GM21529 (cell line): ENCODE measurements around the gene OSBPL10.

Experiments
- ATAC-seq: cut with Tn5 transposase; IDR thresholded peaks from one replicate; pipeline ENCODE4 v1.9.1; 2021; ENCODE audit not compliant: unreplicated experiment

OSBPL10 gene

DNA sequence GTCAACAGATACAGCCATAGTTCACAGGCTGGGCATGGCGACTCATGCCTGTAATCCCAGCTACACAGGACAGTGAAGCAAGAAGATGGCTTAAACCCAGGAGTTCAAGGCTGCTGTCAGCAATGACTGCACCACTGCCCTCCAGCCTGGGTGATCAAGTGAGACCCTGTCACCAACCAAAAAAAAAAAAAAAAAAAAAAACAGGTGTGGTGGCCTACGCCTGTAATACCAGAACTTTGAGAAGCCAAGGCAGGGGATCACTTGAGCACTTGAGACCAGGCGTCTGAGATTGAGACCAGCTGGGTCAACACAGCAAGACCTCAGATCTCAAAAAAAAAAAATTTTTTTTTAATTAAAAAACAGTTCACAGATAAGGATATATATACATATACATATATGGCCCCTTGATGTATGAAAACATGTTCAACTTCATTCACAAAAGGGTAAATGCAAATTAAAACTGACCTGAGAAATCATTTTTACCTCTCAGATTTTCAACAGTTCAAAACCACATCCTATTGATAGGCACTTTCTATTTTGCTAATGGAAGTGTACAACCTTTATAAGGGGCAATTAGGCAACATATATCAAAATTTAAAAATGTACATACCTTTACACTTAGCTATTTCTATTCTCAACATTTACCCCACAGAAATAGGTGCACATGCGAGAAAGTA, 51.1 kb downstream of the OSBPL10 start:
- no peak for ATAC-seq

DNA sequence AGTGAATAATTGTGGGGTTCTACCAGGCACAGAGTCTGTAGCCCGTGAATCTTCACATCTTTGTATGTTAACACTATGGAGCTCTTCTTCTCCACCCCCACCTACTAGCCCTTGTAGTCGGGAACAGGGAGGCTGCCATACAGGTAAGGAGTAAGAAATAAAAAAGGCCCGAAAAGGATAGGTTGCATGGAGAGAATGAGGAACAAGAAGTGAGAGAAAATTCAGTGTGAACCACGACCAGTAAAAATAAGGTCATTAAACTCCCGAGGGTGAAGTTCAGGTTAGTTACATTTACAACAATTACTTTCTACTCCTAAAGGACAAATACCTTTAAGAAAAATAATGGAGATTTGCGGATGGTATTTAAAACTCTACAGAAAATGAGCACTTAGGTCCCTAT, 53.3 kb downstream of the OSBPL10 start:
- no peak for ATAC-seq

DNA sequence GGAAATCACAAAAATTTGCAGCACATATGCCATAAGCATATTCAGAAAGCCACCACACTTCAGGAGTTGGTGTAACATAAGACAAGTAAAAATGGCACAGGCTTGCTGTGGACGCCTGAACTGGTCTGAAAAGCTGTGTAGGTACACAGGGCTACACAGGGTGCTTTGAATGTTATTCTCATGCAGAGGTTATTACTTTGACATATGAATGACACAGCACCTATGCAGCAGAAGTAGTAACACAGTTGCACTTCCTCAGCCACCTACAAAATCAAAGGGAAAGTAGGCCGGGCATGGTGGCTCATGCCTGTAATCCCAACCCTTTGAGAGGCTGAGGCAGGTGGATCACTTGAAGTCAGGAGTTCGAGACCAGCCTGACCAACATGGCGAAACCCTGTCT, 54.5 kb downstream of the OSBPL10 start:
- no peak for ATAC-seq

DNA sequence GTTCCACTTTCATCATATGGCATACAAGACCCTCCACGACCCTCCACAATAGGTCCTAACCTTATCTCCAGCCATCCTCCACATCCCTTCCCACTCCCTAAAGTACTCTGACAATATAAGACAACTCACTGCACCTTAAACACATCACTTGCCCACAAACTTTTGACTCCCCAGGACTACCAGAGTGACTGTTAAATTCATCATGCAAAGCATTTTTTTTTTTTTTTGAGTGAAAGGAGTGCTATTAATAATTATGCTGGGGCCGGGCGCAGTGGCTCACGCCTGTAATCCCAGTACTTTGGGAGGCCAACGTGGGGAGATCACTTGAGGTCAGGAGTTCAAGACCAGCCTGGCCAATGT, 55.8 kb downstream of the OSBPL10 start:
- peak; percentile 55 for ATAC-seq

DNA sequence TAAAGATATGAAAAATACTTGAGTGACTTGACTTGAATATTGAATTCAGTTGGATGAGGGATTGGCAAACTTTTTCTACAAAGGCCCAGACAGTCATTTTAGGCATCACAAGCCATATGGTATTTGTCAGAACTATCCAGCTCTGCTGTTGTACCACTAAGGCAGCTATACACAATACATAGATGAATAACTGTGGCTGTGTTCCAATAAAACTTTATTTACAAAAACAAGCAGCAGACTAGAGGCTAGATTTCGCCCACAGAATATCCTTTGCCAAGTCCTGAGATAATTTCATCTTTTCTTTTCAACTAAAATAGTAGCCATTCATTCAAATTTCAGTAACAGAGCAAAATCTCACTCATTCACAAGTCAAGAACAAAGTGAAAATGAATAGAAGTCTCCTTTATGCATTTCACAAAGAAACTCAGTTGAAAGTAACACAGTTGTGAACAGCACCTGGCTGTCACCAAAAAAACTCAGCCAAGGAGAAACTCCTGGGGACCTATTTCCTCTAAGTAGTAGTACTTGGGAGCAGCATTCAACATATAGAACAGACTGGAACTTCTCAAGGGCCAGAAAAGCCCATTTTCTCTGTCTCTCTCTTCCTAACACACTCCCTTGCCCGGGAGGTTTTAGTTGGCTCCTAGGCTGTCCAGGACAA, 56.3 kb downstream of the OSBPL10 start:
- peak; percentile 27 for ATAC-seq

DNA sequence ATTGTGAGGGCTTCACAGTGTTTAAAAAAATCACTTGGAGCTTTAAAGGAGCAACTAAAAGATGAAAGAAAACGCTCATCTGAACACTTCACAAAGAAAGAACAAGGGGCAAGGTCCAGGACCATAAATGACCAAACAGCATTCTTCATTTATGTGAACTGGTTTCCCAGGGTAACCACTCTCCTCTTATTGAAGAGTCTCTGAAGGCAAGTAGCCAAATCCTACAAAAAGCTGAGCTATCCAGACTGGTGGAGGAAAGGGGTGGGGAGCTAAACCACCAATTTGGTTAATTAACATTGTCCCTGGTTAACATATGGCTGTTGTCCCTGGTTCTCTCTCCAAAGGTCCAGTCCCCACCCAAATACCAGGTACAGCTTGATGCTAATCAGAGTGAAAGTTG, 58.1 kb downstream of the OSBPL10 start:
- no peak for ATAC-seq

DNA sequence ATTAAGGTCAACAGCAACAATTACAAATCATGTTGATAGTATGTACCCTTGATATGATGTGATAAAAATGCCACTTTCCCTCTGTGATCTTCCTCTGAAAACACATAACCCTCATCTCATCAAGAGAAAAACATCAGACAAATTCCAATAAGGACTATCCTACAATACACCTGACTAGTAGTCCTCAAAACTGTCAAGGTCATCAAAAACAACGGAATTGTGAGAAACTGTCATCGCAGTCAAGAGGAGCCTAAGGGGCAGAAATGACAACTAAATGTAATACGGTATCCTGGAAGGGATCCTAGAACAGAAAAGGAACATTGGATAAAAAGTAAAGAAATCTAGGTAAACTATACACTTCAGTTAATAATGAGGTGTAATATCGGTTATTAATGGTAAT, 59.2 kb downstream of the OSBPL10 start:
- ATAC-seq = no peak

DNA sequence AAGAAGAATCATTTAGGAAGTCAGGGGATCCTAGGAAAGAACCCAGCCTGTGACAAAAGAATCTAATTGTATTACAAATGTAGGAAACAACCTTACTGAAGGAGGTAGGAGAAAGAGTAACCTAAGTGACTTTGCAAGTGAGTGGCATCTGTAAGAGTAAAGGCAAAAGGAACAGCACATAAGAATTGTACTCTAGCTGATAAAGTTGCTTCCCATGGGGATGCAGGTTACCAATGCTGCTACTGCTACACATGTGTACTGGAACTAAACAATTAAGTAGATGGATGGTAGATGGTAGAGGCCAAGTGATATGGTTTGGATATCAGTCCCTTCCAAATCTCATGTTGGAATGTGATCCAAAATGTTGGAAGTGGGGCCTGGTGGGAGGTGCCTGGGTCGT, 60.8 kb downstream of the OSBPL10 start:
- ATAC-seq = no peak

DNA sequence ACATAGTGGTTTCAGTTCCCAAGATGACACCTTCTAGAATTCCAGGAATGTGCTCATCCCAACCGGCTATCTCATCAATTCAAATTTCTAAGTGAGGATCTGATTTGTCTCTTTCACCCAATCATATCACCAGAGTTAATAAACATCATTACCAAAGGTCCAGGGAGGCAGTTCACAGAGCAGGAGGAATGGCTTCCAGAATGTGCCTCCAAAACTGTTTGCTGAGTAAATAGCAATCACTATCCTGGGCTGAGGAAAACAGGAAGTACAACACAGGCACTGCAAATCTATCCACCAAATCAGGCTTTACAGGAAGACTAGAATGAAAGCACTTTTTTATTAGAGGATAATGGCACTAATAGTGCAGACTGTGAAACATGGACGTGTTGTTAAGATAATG, 61.5 kb downstream of the OSBPL10 start:
- no peak for ATAC-seq

DNA sequence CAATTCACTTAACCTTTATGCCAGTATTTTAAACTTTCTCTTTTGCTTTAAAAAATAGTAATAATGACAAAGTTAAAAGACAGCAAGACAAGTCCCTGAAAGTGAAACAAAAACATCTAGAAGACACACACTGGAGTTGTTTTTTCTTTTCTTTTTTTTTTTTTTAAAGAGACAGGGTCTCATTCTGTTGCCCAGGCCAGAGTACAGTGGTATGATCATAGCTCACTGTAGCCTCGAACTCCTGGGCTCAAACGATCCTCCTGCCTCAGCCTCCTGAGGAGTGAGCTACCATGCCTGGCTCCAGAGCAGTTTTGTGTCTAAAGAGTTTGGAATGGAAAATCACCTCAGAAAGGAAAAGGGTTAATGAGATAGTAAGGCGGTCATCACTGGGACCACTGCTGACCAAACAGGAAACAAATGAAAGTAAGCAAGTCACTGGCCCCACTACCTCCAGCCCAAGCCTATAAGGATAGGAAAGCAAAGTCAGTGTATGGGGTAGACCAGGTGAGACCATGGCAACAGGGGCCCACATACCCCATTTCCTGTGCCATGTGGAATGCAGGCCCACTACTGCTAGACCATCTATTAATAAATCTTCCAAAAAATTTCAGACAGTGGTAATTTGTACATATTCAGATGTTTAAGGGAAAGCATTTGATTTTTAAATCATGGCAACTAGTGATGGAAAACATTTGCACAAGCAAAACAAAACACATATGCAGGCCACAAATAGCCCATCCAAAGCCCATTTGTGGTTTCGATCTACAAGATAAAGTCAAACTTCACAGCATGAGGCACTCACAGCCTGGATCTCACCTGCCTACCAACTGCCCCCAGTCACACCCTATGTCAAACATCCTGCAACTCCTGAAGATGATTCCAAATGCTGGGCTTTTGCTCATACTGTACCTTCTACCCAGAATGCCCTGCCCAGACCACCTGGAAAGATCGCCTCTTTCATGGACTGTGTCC, 62.6 kb downstream of the OSBPL10 start:
- ATAC-seq = peak; percentile 74

DNA sequence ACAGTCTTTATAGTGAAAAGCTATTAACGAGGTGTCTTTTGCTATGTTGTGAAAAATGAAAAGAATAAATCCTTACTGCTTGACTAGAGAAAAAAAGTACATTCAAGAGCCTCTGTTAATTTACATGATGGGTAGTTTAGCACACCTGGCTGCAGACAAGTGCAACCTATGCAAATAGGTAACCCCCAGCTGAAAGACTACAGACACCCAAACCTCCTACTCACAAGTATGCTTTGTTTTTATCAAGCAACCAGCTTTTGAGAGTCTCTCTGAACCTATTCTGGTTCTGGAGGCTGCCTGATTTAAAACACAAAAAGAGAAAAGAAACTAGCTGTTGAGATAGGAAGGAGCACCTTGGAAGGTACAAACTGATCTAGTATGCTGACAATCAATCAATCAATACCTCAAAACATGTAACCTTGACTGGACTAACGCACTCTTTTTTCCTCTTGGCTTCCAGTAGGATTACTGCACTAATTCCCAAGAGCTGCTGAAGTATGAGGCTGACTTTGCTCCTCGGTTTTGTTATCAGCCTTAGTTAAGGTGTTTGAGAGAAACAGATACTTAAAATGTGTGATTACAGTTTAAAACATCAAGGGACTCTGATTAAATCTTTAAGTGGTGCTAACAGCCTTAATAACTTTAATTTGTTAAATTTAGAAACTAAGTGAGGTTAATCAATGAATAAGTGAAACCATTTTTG, 63.6 kb downstream of the OSBPL10 start:
- ATAC-seq = peak; percentile 87

DNA sequence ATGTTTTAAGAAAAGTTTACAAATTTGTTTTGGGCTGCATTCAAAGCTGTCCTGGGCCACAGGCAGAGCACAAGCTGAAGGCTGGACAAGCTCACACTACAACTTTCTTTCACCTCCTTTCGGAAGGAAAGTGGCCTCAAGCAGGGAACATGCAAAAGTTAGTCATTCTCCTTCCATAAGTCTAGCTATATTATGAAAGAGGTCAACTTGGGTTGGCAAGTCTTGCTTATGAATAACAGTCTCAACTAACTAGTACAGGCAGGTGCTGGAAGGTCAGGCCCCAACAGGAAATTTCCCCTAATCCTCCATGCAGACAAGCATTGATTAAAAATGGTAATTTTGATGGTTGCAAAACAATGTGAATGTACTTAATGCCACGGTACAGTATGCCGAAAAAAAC, 69.4 kb downstream of the OSBPL10 start:
- ATAC-seq = no peak

DNA sequence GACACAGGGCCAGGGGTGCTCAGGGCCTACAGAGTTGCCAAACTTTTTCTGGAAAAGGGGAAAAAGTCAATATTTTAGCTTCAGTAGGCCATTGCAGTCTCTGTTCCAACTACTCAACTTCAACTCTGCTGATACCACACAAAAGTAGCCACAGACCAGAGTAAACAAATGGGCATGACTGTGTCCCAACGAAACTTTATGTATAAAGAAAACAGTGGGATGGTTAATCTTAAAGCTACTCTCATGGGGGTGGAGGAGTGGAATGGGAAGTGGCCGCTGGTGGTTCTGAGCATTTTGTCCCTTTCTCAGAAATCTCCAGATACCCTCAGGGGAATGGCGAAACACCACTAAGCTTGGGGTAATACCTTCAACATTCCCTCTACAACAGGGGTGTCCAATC, 69.9 kb downstream of the OSBPL10 start:
- ATAC-seq = no peak

DNA sequence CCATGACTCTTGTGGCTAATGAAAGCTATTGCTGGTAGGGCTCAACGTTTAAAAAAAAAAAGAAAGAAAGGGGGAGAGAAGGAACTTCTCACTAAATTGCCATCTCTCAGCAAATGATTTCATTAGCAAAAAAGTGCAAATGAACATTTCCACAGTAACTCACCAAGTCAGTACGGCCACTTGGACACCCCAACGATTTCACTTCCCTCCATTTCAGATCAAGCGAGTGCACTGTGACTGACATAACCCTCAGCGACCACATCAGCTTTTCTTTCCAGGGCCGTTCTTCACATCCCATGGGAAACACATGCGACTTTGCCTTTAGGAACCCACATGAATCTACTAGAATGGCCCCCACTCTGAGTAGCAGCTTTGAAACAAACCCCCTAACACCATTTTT, 71.6 kb downstream of the OSBPL10 start:
- no peak for ATAC-seq

DNA sequence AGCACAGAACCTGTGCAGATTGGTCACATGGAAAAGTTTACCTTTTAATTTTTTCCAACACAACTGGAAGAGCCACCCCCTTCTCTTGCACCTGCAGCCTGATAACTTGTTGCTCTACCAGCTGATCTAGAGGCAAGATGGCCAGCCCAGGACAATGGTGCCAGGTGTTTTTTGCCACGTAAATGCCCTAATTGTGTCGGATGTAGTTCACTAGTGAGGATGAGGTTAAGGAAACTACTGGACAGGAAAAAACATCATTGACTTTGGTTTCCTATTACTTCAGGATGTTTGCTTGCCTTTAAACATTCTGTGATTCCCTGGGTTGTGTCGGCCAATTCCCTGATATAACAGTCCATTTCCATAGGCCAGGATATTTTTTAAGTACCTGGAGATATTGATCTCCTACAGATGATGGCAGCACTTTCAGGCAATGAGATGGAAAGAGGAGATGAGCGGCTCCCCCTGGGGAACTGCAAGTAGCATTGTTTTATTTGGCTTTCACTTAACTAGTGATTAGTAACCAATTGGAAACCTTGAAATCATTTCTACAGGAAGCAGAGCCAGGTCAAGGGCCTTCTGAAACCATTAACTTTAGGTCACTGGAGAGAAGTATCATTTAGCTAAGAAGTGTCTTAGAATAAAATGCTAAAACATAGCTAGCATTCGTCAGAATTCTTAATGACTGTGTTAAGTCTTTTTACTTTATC, 72.5 kb downstream of the OSBPL10 start:
- peak; percentile 76 for ATAC-seq

DNA sequence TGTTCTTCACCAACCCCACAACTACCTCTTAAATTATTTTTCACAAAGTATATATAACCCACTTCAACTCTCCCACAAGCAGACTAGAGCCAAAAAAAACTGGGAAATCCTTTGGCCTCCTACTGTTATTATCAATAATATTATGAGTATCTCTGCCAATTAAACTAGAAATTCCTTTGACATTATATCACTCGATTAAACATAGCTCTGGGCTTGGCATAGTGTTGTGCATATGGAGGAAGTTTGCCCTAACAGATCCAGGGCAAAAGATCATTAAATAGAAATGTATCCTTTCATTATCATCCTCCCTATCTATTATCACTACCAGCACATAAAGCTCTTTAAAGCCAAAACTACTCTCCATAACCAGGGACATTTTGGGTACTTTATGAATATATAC, 74.9 kb downstream of the OSBPL10 start:
- no peak for ATAC-seq

DNA sequence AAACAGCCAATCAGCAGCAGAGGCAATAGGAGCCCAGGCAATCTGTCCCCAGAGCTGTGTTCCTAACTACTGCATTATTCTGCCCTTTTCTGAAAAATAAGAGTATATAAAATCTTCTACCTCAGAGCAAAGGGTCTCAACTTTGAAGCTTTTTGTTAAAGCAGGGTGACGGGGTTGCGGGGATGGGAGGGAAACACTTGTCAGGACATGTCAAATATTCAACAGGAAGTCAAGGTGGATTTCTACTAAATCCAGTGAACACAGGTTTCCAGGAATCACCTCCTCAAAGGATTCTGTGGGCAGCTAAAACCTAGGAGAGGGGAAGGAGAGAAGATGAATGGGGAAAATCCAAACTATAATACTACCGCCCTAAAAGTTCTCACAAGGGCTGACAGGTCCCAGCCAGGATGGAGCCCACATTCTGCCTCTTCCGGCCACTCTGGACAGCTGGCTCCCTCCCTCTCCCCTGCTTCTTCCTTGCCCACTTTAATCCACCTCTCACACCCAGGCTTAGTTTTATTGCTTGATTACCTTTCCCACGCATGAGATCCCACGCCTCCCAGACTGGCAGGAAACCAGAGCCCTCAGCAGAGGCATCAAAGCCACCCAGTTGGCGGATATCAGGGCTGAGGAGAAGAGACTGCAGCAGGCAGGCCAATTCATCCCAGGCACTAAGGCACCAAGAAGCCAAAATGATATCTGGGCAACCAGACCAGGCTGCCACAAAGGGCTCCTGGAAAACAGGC, 77.2 kb downstream of the OSBPL10 start:
- ATAC-seq = no peak

DNA sequence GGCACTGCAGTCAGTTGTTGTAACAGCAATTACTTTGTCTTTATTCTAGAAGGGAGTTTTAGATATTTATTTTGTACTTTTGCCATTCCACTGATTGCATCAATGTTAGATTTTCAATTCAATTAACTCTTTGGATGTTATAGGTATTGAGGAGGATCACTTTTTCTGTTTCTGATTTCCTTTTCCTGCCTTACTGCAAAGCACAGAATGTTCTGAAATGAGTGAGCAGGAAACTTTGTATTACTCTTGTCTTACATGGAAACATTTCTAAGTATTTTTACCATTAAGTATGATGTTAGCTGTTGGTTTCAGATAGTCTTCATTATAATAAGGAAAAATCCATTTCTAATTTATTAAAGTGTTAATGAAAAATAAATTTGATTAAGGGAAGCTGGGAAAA, 80.5 kb downstream of the OSBPL10 start:
- ATAC-seq = no peak

DNA sequence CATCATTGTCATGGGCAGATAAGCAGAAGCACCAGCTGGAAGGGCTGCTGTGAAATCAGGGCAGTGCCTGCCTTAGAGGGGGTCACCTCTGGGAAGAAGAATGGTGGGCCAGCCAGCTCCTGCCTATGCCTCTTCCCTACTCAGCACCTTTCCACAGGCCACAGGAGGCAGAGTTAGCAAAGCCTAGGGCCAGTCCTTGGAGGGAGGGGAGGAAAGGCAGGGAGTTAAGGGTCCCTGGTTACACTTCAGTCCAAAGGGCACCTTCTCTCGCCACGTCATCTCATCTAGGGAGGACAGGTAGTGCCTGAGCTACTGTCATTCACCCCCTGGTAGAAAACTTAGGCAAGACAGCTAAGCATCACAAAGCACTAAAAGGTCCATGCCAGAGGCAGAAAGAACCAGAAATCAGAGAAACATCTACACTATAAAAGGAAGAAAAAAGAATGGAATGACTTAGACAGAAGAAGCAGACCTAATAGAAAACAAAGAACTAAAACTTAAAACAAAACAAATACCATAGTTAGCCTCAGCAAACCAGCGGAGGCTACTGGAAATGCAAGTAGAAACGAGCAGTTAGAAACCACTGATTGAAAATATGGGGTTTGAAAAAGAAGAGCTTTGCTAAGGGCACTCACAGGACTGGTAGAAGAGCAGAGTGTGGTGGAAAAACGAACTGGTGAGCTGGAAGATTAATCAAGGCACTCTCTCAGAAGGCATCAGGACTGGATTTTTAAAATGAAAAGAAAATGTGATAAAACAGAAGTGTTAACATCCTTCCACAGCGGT, 84.2 kb downstream of the OSBPL10 start:
- no peak for ATAC-seq
